ENCODE data around the gene MS4A10.

MS4A10 gene

DNA sequence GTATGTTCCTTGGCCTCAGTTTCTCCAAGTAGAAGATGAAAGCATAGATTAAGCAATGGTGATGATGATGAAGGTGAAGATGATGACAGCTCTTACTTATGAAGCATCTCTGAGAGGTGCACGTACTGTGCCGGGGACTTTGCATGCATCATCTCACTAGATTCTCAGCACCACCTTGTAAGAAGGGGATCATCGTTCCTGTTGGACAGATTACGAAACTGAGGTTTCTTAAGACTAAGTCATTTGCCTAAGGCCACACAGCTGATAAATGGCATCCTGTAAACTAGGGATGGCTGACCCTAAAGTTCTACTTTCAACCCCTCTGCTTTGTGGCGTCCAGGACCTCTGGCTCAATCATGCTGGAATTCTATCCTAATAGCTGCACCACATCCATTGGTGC lies 19.8 kb upstream of the MS4A10 start:
- no peak for DNase-seq (ENCODE audit: low read depth in 2 of 2)

DNA sequence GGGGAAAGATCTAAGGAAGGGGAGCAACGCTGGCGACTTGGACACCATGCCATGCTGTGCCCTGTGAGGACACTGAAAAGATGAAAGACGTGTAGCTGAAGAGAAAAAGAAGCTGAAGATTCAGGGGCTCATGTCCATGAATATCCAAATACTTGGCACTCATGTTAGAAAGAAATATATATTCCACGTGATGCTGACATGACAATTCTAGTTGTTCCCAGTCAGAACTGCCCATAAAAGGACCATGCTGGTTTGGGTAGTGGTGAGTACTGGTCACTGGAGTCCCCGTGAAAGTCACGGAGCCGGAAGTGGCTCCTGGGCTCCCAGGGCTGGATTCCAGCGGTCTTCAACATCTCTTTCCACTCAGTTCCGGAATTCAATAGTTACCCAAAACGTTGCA lies 18.6 kb upstream of the MS4A10 start:
- DNase-seq (ENCODE audit: low read depth in 2 of 2) = no peak

DNA sequence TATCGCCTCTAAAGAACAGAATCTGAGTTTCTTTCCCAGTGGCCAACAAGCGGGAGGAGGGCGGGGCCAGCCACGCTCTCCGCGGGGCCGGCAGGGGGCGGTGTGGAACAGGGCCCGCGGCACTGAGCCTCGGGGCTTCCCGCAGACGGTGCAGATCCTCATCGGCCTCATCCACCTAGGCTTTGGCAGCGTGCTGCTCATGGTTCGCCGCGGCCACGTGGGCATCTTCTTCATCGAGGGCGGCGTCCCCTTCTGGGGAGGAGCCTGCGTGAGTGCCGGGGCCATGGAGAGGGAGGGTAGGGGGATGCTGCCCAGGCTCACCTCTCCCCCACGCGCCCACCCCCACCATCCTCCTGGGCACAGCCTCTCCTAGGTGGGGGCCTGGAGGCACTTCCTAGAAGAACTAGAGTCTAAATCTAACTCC lies 17.7 kb upstream of the MS4A10 start:
- DNase-seq (ENCODE audit: low read depth in 2 of 2) = peak in 1 of 2 donors; percentile 8

DNA sequence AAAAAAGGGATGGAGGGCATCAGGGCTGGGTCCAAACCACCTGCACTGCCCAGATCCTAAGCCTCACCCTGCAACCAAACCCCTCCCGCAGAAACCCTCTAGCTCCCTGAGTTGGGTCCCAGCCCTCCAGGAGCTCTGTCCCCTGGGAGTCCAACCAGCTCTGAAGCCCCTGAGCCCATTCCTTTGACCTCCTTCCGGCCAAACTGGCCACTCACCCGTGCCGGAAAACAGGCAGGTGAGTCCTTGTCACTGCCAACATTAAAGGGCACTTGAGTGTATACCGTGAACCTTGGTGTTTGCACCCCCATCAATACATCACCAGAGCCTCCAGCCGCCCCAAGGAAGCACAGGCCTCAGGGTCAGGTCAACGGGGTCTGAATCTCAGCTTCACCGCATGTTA lies 16.9 kb upstream of the MS4A10 start:
- no peak for DNase-seq (ENCODE audit: low read depth in 2 of 2)

DNA sequence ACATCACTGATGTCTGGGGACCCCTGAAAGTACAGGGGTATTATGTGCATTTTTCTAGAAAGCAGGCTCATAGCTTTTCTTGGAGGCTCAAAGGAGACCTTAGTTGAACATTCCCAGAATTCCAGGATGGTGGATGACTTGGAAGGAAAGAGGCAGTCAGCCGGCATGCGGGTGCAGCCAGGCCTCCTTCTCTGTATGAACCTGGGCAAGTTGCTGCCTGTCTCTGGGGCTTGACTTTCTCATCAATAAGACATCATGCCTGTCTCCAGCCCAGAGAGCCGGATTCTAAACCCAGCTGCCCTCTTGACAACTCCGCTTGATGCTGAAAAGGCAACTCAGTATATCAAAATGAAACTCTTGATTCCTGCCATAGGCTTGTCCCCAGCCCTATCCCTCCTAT lies 15.9 kb upstream of the MS4A10 start:
- no peak for DNase-seq (ENCODE audit: low read depth in 2 of 2)

DNA sequence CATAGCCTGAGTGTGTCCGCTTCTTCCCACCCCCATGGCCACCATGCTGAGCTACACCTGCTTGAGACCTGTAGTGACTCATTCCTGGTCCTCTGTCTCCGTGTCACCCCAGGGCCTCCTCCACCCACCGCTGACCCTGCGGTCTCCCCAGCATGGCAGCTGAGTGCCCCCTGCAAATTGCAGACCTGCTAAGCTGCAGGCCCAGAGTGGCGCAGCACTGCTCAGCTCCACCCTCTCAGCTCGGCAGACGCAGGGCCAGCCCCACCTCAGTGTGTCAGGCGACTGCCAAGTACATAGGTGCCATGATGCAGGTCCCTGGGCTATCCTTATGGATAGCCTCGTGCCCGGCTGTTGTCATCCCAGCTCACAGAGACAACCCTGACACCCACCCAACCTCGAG lies 15.3 kb upstream of the MS4A10 start:
- no peak for DNase-seq (ENCODE audit: low read depth in 2 of 2)

DNA sequence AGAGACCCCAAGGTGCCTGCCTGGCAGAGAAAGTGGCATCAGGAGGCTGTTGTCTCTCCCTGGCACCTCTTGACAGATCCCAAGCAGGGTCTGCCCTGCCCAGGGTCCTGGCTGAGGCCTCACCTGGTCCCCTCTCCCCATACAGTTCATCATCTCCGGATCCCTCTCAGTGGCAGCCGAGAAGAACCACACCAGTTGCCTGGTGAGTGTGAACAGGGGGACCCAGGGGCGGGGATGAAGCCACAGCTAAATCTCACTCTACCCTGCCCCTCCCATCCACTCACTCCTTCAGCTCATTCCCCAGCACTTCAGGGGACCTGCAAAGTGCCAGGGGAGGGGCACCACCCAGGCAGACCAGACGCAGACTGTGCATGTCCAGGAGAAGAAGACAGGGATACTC lies 14.0 kb upstream of the MS4A10 start:
- no peak for DNase-seq (ENCODE audit: low read depth in 2 of 2)

DNA sequence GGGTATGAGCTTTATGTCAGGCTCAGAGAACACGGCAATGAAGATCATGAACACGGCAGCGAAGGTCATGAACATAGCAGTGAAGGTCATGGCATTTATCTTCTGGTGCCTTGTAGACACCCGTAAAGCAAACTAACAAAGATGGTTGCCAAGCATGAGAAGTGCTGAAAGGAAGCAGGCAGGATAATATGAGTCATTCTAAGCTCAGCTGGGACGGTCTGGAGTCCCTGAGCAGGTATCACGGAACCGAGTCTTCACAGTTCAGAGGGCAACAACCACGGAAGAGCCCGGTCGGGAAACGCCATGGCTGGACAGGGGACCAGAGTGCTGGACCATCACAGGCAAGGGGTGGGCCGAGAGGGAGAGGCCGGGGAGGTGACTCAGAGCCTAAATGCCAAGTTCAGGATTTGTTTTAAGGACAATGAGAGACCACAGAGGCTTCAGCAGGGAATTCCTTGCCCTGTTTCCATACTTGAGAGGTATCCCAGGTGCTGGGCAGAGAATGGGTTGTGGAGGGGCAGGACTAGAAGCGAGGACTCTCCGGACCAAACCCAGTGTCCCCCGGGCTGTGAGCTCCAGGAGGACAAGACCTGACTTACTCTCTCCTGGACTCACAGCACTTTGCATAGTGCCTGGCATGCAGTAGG lies 13.1 kb upstream of the MS4A10 start:
- no peak for DNase-seq (ENCODE audit: low read depth in 2 of 2)

DNA sequence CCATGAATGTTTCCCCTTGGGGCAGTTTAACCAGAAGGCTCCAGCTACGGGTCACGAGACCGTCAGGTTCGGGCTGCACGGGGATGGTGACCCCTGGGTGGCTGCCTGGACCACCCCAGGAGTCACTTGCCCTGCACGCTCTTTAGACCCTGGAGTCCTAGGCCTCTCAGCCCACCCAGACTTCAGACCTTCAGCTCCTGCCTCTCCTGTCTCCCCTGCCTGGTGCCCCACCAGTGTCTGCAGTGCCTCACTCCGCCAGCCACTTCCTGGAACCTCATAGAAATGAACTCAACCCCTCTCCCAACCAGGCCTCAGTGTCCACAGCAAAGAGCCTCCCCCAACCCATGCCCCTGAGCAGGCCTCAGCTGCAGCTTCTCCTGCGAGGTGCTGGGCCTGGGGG lies 12.5 kb upstream of the MS4A10 start:
- DNase-seq (ENCODE audit: low read depth in 2 of 2) = no peak

DNA sequence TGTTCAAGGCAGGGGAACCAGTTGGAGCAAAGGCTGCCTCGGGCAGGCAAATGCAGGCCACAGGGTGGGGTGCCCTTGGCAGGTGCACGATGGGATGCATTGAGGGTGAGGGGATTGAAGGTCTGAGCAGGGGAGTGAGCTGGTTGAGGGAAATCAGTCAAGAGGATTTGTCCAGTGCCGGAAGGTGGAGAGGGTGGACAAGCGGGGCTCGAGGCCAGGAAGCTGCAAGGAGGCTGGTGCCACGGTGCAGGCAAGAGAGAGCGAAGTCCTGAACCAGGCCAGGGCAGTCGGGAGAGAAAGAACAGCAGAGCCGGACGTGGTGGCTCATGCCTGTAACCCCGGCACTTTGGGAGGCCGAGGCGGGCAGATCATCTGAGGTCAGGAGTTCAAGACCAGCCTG lies 10.4 kb upstream of the MS4A10 start:
- no peak for DNase-seq (ENCODE audit: low read depth in 2 of 2)

DNA sequence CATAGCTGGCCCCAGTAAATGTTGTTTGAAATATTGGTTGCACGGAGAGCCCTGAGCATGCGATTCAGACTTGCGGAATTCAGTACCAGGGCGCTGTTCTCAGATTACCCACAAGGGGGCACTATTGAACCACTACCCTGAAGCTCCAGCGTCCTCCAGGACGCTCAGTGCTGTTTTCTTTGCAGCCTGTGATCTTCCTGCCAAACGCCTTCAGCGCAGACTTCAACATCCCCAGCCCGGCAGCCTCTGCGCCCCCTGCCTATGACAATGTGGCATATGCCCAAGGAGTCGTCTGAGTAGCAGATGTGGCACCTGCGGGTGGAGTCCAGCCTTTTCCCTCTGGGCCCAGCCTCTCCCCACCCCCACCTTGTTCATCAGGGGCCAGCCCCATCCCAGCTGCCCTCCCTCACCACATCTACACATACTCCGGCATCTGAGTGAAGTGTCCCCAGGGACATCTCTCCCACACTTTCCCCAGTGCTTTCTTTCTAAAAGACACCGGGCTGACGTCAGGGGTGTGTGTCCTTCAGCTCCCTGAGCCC lies 9.6 kb upstream of the MS4A10 start:
- DNase-seq (ENCODE audit: low read depth in 2 of 2) = peak; percentile 76 to 79

DNA sequence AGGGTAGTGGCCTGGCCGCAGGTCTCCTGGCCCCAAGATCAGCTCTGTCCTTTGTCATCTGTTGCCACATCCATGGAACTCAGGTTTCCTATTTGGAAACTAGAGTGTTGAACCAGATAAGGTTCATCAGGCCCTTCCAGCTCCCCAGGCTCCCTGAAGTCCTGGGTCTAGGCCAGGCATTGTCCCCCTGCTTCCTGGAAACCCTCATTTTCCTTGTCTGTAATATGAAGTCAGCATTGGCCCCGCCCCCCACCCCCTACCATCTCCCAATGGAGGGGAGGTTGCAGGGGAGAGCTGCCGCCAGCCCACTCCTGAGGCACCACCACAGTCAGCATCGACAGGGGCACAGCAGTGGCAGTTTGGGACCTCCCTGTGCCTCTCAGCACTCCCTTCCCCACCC lies 9.0 kb upstream of the MS4A10 start:
- DNase-seq (ENCODE audit: low read depth in 2 of 2) = no peak

DNA sequence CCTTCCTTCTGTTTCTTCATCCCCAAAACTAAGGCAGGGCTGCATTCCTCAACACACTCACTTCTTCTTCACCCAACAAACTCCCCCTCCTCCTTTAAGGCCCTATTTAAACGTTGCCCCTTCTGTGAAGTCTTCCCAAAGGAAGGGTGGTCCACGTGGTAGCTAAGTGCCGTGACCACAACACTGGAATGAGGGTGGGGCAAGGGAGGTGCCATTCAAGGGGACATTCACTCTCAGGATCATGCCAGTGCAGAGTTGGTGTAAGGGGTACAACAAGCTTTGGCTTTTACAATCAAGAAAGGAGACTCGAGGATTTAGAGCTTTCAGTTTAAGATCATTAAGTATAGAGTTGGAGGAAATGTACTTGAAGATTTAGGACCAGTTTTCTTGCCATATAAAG lies 8.0 kb upstream of the MS4A10 start:
- DNase-seq (ENCODE audit: low read depth in 2 of 2) = no peak

DNA sequence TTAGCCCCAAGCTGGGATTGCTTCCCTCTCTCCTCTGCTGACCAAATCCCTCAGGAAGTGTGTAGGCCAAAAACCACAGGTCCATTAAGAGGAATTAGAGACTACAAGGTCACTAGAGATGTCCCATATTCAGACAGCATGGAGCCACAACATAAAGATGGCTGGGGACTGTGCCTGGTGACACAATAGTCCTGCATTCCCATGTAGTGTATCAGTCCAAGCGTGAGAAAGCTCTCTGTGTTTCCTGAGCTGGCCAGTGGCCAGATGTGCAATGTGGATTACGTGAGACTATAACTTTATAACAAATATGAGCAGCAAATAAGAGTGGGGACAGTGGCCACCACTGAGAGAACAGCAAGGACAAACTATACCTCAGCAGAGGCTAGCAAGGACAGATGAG lies 7.6 kb upstream of the MS4A10 start:
- DNase-seq (ENCODE audit: low read depth in 2 of 2) = no peak

DNA sequence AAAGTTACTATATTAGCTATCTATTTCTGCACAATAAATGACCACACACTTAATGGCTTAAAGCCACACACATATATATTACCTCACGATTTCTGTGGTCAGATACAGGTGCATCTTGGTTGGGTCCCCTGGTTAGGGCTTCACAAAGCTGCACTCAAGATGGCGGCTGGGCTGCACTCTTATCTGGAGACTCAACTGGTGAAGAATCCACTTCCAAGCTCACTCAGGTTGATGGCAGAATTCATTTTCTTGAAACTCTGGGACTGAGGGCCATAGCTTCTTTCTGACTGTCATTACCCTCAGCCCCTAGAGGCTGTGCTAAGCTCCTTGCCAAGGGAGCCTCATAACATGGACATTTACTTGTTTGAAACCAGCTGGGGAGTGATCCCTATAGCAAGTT lies 5.1 kb upstream of the MS4A10 start:
- no peak for DNase-seq (ENCODE audit: low read depth in 2 of 2)

DNA sequence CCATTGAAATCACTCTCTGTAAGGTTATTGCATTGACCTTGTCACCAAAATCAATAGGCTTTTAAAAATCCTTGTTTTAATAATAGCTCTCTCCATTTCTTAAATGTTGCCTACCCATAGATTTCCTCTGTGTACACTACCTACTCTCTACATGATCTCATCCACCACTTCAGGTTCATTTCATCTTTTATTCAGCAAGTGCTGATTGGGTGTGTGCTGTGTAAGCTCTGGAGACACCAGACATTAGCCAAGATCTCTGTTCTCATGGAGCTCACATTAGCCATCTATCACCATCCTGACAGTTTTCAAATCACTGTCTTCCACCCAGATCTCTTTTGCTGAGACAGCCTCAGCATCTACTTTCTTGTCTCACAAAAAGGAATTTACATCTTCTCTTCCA lies 4.4 kb upstream of the MS4A10 start:
- no peak for DNase-seq (ENCODE audit: low read depth in 2 of 2)

DNA sequence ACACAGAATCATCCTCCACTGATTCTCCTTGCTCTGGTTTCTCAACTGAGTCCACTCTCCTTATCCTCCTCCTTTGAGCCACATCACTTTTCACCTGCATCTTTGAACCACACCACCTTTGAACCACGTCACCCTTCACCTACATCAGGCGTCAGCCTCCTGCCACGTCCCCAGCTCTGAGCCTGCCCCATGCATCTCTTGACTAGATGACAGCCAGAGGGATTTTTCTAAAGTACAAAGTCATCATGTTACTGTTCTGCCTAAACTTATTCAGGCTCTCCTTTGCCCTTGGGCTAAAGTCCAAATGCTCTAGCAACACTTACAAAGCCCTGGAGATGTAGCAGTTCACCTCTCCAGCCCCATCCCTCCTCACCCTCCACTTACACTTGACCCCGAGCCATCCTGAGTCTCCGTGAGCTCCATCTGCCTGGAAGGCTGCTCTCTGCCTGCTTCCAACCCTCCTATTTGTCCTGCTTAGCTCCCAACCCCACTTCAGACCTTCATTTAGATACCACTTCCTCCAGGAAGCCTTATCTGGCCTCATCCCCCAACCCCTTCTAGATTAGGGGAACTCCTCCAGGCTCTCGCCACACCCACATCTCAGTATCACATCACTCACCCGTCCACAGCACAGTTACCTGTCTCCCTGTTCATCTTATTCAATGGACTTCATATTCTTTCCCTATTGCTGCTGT lies 3.7 kb upstream of the MS4A10 start:
- no peak for DNase-seq (ENCODE audit: low read depth in 2 of 2)

DNA sequence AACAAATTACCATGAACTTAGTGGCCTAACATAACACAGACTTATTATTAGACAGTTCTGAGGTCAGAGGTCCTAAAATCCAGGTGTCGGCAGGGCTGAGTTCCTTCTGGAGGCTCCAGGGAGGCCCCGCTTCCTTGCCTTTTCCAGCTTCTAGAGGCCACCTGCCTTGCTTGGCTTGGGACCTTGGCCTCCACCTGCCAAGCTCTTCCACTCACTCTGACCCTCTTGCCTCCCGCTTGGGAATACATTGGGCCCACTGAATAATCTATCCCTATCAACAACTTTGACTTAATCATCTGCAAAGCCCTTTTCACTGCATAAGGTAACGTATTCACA lies 3.2 kb upstream of the MS4A10 start:
- no peak for DNase-seq (ENCODE audit: low read depth in 2 of 2)

DNA sequence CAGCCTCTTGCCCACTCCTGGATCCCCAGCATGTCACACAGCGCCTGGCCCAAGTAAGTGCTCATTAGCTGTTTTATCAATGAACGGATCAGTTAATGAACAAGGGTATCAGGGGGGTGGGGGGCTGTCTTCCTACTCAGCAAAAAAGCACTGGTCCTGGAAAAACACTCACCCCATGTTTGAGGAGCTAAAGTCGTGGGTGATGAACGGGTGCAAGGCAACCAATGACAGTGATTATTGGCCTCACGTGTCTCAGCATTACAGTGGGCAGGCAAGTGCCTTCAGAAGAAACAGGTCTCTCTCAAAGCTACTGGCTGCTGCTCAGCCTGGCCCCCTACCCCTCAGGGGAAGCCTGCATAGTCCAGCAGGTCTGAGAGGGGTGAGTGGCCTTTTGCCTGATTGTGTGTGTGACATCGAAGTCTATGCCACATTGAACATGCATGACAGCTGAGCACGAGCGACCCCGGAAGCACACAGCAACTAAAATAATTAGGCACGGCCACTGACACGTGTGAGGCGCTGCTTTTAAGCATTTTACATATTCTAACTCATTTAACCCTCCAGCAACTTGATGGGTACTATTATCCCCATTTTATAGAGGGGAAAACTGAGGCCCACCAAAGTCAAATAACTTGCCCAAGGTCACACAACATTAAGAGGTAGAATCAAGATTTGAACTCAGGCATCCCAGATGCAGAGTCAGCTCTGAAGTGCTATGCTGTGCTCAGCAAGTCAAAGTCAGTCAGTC lies 2.6 kb upstream of the MS4A10 start:
- DNase-seq (ENCODE audit: low read depth in 2 of 2) = no peak

DNA sequence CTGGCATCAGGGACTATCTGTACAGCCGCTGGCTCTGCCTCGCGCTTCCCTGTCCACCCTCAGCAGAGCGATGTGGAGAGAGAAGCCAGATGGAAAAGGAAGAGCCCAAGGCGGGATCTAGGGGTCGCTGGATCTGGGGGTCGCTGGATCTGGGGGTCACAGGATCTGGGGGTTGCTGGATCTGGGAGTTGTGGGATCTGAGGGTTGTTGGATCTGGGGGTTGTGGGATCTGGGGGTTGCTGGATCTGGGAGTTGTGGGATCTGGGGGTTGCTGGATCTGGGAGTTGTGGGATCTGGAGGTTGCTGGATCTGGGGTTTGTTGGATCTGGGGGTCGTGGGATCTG lies 2.0 kb upstream of the MS4A10 start:
- no peak for DNase-seq (ENCODE audit: low read depth in 2 of 2)

DNA sequence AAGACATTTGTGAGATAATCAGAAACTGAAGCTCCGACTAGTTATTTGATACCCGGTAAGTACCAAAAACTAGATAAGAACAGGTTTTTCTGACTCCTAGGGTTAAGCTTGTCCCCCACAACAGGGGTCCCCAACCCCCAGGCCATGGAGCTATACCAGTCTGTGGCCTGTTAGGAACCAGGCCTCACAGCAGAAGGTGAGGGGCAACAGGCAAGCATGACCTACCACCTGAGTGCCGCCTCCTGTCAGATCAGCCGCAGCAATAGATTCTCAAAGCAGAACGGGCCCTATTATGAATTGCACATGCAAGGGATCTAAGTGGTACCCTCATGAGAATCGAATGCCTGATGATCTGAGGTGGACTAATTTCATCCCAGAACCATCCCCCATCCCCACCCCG lies 1.2 kb upstream of the MS4A10 start:
- no peak for DNase-seq (ENCODE audit: low read depth in 2 of 2)

DNA sequence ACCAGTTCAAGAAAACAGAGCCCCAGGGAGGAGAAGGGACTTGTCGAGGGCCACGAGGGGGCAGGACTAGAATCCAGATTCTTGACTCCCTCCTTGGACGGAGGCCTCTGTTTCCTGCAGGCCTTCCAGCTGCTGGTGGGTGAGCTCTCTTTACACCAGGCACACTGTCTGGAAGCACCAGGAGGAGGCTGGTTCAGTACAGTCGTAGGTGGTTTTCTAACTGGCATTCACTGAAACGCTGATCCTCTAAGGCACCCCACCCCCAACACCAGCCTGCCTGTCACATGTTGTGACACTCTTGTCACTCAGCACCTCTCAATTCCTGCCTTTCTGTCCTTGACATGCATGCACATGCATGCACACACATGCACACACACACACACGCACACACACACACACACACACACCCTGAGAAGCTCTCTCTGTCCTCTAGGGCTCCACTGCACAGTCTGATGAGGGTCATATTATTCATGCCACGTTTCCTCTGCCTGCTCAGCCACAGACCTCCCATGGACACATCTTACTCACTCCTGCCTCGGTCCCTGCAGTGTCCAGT lies 751 bp downstream of the MS4A10 start:
- no peak for DNase-seq (ENCODE audit: low read depth in 2 of 2)
